ENCODE measurements around the gene BCL2L1.

DNA sequence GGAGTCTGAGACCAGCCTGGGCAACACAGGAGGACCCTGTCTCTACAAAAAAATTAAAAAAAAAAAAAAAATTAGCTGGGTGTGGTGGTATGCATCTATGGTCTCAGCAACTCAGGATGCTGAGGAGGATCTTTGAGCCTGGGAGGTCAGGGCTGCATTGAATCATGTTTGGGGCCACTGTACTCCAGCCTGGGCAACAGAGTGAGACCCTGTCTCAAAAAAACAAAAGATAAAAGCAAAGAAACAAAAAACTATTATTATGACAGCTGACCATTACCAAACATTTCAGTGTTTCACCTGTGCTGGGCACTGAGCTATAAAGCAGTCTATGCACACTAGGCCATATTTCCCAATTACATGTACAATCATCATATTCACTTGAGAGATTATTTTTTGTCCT, 49.2 kb downstream of the BCL2L1 start:
- TF ChIP-seq TOX (CRISPR knock-in tag; IDR thresholded peaks at IDR 0.05; ENCODE audit: borderline replicate concordance) (no peak), ARNTL (CRISPR knock-in tag; IDR thresholded peaks at IDR 0.05; ENCODE audit: borderline replicate concordance, low read depth) (no peak), PATZ1 (CRISPR knock-in tag; IDR thresholded peaks at IDR 0.05; ENCODE audit: borderline replicate concordance) (no peak), SNAI2 (CRISPR knock-in tag; IDR thresholded peaks at IDR 0.05) (no peak), ZC3H10 (CRISPR knock-in tag; IDR thresholded peaks at IDR 0.05) (no peak), OSR1 (CRISPR knock-in tag; IDR thresholded peaks at IDR 0.05) (no peak), ZNF565 (CRISPR knock-in tag; conservative IDR thresholded peaks at IDR 0.05; ENCODE audit: low read depth) (no peak)
- TF ChIP-seq, protein P1, sequence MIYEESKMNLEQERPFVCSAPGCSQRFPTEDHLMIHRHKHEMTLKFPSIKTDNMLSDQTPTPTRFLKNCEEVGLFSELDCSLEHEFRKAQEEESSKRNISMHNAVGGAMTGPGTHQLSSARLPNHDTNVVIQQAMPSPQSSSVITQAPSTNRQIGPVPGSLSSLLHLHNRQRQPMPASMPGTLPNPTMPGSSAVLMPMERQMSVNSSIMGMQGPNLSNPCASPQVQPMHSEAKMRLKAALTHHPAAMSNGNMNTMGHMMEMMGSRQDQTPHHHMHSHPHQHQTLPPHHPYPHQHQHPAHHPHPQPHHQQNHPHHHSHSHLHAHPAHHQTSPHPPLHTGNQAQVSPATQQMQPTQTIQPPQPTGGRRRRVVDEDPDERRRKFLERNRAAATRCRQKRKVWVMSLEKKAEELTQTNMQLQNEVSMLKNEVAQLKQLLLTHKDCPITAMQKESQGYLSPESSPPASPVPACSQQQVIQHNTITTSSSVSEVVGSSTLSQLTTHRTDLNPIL (CRISPR knock-in tag; IDR thresholded peaks at IDR 0.05; ENCODE audit: low read depth), result no peak
- TF ChIP-seq, protein P2, sequence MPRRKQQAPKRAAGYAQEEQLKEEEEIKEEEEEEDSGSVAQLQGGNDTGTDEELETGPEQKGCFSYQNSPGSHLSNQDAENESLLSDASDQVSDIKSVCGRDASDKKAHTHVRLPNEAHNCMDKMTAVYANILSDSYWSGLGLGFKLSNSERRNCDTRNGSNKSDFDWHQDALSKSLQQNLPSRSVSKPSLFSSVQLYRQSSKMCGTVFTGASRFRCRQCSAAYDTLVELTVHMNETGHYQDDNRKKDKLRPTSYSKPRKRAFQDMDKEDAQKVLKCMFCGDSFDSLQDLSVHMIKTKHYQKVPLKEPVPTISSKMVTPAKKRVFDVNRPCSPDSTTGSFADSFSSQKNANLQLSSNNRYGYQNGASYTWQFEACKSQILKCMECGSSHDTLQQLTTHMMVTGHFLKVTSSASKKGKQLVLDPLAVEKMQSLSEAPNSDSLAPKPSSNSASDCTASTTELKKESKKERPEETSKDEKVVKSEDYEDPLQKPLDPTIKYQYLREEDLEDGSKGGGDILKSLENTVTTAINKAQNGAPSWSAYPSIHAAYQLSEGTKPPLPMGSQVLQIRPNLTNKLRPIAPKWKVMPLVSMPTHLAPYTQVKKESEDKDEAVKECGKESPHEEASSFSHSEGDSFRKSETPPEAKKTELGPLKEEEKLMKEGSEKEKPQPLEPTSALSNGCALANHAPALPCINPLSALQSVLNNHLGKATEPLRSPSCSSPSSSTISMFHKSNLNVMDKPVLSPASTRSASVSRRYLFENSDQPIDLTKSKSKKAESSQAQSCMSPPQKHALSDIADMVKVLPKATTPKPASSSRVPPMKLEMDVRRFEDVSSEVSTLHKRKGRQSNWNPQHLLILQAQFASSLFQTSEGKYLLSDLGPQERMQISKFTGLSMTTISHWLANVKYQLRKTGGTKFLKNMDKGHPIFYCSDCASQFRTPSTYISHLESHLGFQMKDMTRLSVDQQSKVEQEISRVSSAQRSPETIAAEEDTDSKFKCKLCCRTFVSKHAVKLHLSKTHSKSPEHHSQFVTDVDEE (CRISPR knock-in tag; IDR thresholded peaks at IDR 0.05), result no peak

Measured in SK-N-SH treated with all-trans-retinoic acid at 6 μM for 48 hours (cell line).